ENCODE measurements around the gene CHMP2A. TPM values are rescaled to one million over a fixed set of nuclear protein-coding genes. Genes with fewer than 3 reads are reported as not detected.
A peak's percentile ranks its signal among the peaks of the same experiment; 100 is the strongest.

CHMP2A gene
- total RNA-seq, 2 donors from 2014 or later: 22.7 to 66.4 TPM

DNA sequence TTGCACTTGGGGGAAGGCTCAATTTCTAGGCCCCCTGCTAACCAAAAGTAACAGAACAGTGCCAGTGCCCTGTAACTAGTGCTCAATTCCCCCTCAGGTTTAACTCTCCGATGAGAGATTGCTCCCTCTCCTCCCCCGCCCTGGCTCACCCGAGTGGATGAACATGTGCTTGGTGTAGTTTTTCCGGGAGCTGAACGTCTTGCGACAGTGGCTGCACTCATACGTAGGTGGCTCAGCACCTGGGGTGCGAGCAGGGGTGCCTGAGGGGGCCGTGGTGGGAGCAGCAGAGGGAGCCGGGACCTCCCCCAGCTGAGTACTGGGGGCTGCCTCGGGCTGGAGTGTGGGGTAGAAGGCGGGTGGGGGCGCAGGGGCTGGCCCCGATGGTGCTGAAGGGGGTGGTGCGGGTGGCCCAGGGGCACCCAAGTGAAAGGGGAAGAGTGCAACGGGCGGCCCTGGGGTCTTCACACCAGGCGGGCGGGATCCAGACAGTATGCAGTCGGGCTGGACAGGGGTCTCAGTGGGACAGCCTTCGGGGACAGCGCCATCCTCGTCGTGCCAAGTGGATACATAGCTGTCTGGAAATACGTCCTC is 38.6 kb downstream of the CHMP2A start:
- Histone ChIP-seq H3K27me3 (no peaks in the 10 kb centered on the region), H3K27ac (no peak overlapping the region), H3K4me3 (no peak overlapping the region), H3K36me3 (replicated peaks in 1 of 2; ENCODE audit: insufficient read depth in 1 of 2, low read depth in 2 of 2) (peaks cover 0 to 7% of the 10 kb centered on the region in 2 donors), H3K9me3 (no peaks in the 10 kb centered on the region), H3K4me1 (peaks cover 59% of the 10 kb centered on the region)
- ATAC-seq (no peak), DNase-seq (no peak)
- WGBS, 2 donors: 86 to 88% methylated on average over 17 to 20 of the region's 25 CpGs
- no peak for TF ChIP-seq POLR2A (IDR thresholded peaks at IDR 0.05)
- TF ChIP-seq, protein P1, sequence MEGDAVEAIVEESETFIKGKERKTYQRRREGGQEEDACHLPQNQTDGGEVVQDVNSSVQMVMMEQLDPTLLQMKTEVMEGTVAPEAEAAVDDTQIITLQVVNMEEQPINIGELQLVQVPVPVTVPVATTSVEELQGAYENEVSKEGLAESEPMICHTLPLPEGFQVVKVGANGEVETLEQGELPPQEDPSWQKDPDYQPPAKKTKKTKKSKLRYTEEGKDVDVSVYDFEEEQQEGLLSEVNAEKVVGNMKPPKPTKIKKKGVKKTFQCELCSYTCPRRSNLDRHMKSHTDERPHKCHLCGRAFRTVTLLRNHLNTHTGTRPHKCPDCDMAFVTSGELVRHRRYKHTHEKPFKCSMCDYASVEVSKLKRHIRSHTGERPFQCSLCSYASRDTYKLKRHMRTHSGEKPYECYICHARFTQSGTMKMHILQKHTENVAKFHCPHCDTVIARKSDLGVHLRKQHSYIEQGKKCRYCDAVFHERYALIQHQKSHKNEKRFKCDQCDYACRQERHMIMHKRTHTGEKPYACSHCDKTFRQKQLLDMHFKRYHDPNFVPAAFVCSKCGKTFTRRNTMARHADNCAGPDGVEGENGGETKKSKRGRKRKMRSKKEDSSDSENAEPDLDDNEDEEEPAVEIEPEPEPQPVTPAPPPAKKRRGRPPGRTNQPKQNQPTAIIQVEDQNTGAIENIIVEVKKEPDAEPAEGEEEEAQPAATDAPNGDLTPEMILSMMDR (IDR thresholded peaks at IDR 0.05): no peak
- intact Hi-C loops (cut with DNase I): no loop called here

DNA sequence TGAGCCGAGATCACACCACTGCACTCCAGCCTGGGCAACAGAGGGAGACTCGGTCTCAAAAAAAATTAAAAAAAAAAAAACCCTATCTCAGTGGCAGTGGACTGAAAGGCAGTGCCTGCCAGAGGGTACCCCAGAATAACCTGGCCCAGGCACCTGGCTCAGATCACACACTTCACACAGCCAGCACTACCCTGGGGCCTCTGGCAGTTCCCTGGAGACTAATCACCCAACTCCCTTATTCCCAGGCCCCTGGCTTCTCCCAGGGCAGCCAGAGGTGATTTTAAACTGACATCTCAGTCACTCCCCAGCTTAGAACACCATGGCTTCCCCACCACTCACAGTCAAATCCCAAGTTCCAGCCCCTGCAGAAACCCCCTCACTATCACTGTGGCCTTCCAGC is 39.6 kb downstream of the CHMP2A start:
- DNase-seq: no peak

DNA sequence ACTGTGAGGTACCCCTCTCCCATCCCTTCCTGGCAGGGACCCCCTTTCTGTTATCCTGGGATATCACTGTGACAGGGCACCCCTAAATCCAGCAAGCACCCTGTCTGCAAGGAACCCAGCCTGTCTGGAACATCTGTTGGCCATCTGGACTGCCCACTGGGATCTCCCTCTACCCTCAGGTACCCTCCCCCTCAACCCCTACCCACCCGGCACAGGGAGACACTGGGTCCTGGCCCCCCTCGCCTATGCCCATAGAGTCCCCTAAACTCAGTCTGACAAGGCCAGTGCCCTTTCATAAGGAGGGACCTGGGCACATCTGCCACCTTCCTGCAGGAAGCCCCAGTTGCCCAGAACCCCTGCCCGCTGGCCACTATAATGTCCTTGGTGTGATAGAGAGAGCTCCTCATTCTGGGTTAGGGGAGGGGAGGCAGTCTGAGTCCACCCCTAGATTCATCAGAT is 40.3 kb downstream of the CHMP2A start:
- Histone ChIP-seq H3K36me3 (replicated peaks in 1 of 2; ENCODE audit: insufficient read depth in 1 of 2, low read depth in 2 of 2) (peaks cover 0 to 7% of the 10 kb centered on the region in 2 donors), H3K4me1 (peaks cover 52% of the 10 kb centered on the region), H3K27me3 (no peaks in the 10 kb centered on the region), H3K27ac (peak overlapping the region in 2 of 4 donors; percentile 32 to 54), H3K4me3 (peak overlapping the region in 1 of 2 donors; percentile 2), H3K9me3 (no peaks in the 10 kb centered on the region)
- WGBS, 2 donors: 46 to 70% methylated on average over 2 to 3 of the region's 3 CpGs
- ATAC-seq (no peak), DNase-seq (no peak)
- intact Hi-C loops (cut with DNase I): no loop called here
- TF ChIP-seq, protein P1 (IDR thresholded peaks at IDR 0.05): no peak
- TF ChIP-seq POLR2A (IDR thresholded peaks at IDR 0.05): no peak

More for the DNA sequence above, 39.6 kb downstream of the CHMP2A start:
- Histone ChIP-seq H3K27ac (no peak overlapping the region), H3K9me3 (no peaks in the 10 kb centered on the region), H3K4me1 (peaks cover 54% of the 10 kb centered on the region), H3K36me3 (replicated peaks in 1 of 2; ENCODE audit: insufficient read depth in 1 of 2, low read depth in 2 of 2) (peaks cover 0 to 7% of the 10 kb centered on the region in 2 donors), H3K4me3 (no peak overlapping the region), H3K27me3 (no peaks in the 10 kb centered on the region)
- intact Hi-C loops (cut with DNase I): no loop called here
- no peak for ATAC-seq
- WGBS, 2 donors: 83 to 96% methylated on average over 2 of the region's 2 CpGs
- no peak for TF ChIP-seq POLR2A (IDR thresholded peaks at IDR 0.05)
- TF ChIP-seq, protein P1 (IDR thresholded peaks at IDR 0.05): no peak

DNA sequence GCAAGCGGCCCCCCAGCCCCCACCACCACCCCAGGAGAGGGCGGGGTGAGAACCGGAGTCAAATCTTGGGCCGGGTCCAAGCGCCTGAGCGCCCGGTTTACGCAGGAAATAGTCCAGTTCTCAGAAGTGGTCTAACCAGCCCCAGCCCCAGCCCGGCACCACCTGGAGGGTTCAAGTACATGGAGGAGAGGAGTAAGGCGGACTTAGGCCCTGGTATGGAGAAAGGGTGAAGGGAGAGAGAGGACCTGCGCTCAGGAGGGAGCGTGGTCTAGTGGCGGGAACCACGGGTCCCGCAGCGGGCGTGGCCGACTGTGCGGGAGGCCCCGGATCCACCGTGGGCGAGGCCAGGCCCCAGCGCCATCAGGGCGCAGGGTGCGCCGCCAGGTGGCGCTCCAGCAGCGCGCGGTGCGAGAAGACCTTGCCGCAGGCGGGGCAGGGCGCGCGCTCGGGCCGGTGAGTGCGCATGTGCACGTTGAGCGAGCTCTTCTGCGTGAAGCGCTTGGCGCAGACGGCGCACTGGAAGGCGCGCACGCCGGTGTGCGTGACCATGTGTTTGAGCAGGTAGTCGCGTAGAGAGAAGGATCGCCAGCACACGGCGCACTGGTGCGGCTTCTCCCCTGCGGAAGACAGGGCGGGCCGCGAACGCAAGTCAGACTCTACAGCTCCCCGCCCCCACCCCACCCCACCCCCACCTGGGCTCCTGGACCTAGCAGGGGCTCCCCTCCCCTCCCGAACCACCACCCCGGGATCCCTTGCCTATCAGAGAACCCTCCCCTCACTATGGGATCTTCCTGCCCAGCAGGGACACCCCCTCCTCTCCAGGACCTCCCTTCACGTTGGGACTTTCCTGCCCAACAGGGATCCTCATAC is 41.0 kb downstream of the CHMP2A start:
- TF ChIP-seq, protein P1 (IDR thresholded peaks at IDR 0.05): peak; percentile 68 to 96 (median 89)
- peak; percentile 14 to 55 (median 44) for TF ChIP-seq POLR2A (IDR thresholded peaks at IDR 0.05)
- Histone ChIP-seq H3K9me3 (no peaks in the 10 kb centered on the region), H3K27me3 (no peaks in the 10 kb centered on the region), H3K4me3 (peak overlapping the region in 1 of 2 donors; percentile 2), H3K36me3 (replicated peaks in 1 of 2; ENCODE audit: insufficient read depth in 1 of 2, low read depth in 2 of 2) (peaks cover 0 to 7% of the 10 kb centered on the region in 2 donors), H3K27ac (peak overlapping the region in 3 of 4 donors; percentile 32 to 78 (median 54)), H3K4me1 (peaks cover 52% of the 10 kb centered on the region)
- ATAC-seq (peak; percentile 93), DNase-seq (peak; percentile 89 to 92 (median 91))
- WGBS, 2 donors: 7 to 9% methylated on average over 26 to 66 of the region's 66 CpGs
- intact Hi-C loops (cut with DNase I): no loop called here
